IMR-90 (cell line): ENCODE data around the gene MIER1. TPM values are rescaled to one million over a fixed set of nuclear protein-coding genes. Genes with fewer than 3 reads are reported as not detected.

ENCODE experiments used
- ATAC-seq: fragments of 200-7000 bp; cut with Tn5 transposase; 2 replicates; pipeline ENCODE4 v1.9.1; 2020; ENCODE audit warnings: low read depth, mild to moderate bottlenecking, moderate library complexity
- BruUV-seq: library from RNA; stranded (reverse); fragments of 400-500 nt; replicated peaks from 2 replicates; lab custom pipeline; 2021; lab: Mats Ljungman, UMichigan
- CTCF ChIA-PET: fragments of 300-600 bp; formaldehyde crosslinking; extraction: SDS; loops from one replicate; lab custom pipeline; 2021; ENCODE audit warnings: antibody characterized with exemption; lab: Yijun Ruan, JAX
- POLR2A ChIA-PET: fragments of 300-600 bp; sonication (Branson Sonifier 250); formaldehyde crosslinking; loops from one replicate; lab custom pipeline; 2022; ENCODE audit warnings: antibody characterized with exemption; ENCODE audit not compliant: unreplicated experiment; lab: Charles Lee
- DNase-seq: peaks from one replicate; pipeline ENCODE4 v3.0.0; 2013
- H2AFZ ChIP-seq: replicated peaks from 2 replicates; pipeline ENCODE3; 2013; ENCODE audit warnings: low read length, mild to moderate bottlenecking; ENCODE audit not compliant: poor library complexity
- H2AK5ac ChIP-seq: 2 replicates; pipeline ENCODE4 v1.6.1; 2013; ENCODE audit warnings: low read depth, low read length, inconsistent platforms
- H2AK9ac ChIP-seq: replicated peaks from 2 replicates; pipeline ENCODE3; 2013; ENCODE audit warnings: mild to moderate bottlenecking, low read depth, low read length, moderate library complexity; ENCODE audit not compliant: poor library complexity
- H2BK120ac ChIP-seq: 2 replicates; pipeline ENCODE4 v1.6.1; 2013; ENCODE audit warnings: low read depth, low read length, inconsistent platforms
- H2BK15ac ChIP-seq: 3 replicates; pipeline ENCODE4 v1.6.1; 2013; ENCODE audit warnings: low read depth, low read length, inconsistent platforms
- H2BK20ac ChIP-seq: 2 replicates; pipeline ENCODE4 v1.6.1; 2013; ENCODE audit warnings: low read depth, mild to moderate bottlenecking, inconsistent platforms, low read length, moderate library complexity
- H2BK5ac ChIP-seq: 2 replicates; pipeline ENCODE4 v1.6.1; 2013; ENCODE audit warnings: mild to moderate bottlenecking, low read depth, low read length, inconsistent platforms; ENCODE audit not compliant: poor library complexity, severe bottlenecking
- H3K14ac ChIP-seq: replicated peaks from 2 replicates; pipeline ENCODE4 v1.6.1; 2013; ENCODE audit warnings: low read depth, low read length, inconsistent platforms
- H3K18ac ChIP-seq: 2 replicates; pipeline ENCODE4 v1.6.1; 2013; ENCODE audit warnings: low read depth, low read length, control low read depth
- H3K23ac ChIP-seq: 2 replicates; pipeline ENCODE4 v1.6.1; 2013; ENCODE audit warnings: low read depth, low read length, inconsistent platforms
- H3K27ac ChIP-seq: 2 replicates; pipeline ENCODE4 v1.5.1; 2013; ENCODE audit warnings: mild to moderate bottlenecking, control low read depth, low read length; ENCODE audit not compliant: insufficient read depth
- H3K27me3 ChIP-seq: 2 replicates; pipeline ENCODE4 v1.6.1; 2013; ENCODE audit warnings: low read length; ENCODE audit not compliant: control insufficient read depth, insufficient read depth
- H3K36me3 ChIP-seq: 2 replicates; pipeline ENCODE4 v1.6.1; 2013; ENCODE audit warnings: low read length, mixed read lengths; ENCODE audit not compliant: control insufficient read depth, insufficient read depth
- H3K4ac ChIP-seq: 2 replicates; pipeline ENCODE4 v1.6.1; 2013; ENCODE audit warnings: low read depth, low read length, inconsistent platforms
- H3K4me1 ChIP-seq: 2 replicates; pipeline ENCODE4 v1.6.1; 2013; ENCODE audit warnings: low read length, mixed read lengths; ENCODE audit not compliant: control insufficient read depth, insufficient read depth
- H3K4me2 ChIP-seq: 2 replicates; pipeline ENCODE4 v1.6.1; 2013; ENCODE audit warnings: low read depth, mild to moderate bottlenecking, control low read depth, low read length, moderate library complexity
- H3K4me3 ChIP-seq: 2 replicates; pipeline ENCODE4 v1.5.1; 2013; ENCODE audit warnings: low read depth, mild to moderate bottlenecking, control low read depth, low read length, moderate library complexity; ENCODE audit not compliant: insufficient read depth
- H3K56ac ChIP-seq: 2 replicates; pipeline ENCODE4 v1.6.1; 2013; ENCODE audit warnings: low read length, inconsistent platforms; ENCODE audit not compliant: insufficient read depth; ENCODE audit errors: extremely low read depth
- H3K79me1 ChIP-seq, 2 experiments: 2 replicates each; pipeline ENCODE4 v1.6.1; 2013; ENCODE audit warnings: low read length in 2 of 2, inconsistent platforms in 1 of 2, low read depth in 1 of 2
- H3K9ac ChIP-seq: 2 replicates; pipeline ENCODE4 v1.6.1; 2013; ENCODE audit warnings: low read depth, low read length, control low read depth
- H3K9me1 ChIP-seq: 2 replicates; pipeline ENCODE4 v1.6.1; 2013; ENCODE audit warnings: low read length, inconsistent platforms; ENCODE audit not compliant: insufficient read depth
- H3K9me3 ChIP-seq: 2 replicates; pipeline ENCODE4 v1.6.1; 2013; ENCODE audit warnings: low read length; ENCODE audit not compliant: control insufficient read depth, insufficient read depth
- H4K20me1 ChIP-seq: 2 replicates; pipeline ENCODE4 v1.6.1; 2013; ENCODE audit warnings: low read length, inconsistent platforms; ENCODE audit not compliant: insufficient read depth
- H4K5ac ChIP-seq: 2 replicates; pipeline ENCODE4 v1.6.1; 2013; ENCODE audit warnings: mild to moderate bottlenecking, low read depth, low read length, control low read depth
- H4K8ac ChIP-seq, 2 experiments: 2 replicates each; pipeline ENCODE4 v1.6.1; 2013; ENCODE audit warnings: low read depth in 2 of 2, low read length in 2 of 2, control low read depth in 1 of 2, inconsistent platforms in 1 of 2
- H4K91ac ChIP-seq: 2 replicates; pipeline ENCODE4 v1.6.1; 2013; ENCODE audit warnings: low read depth, low read length, inconsistent platforms; ENCODE audit not compliant: insufficient read depth
- BHLHE40 ChIP-seq: fragments of 150-350 bp; IDR thresholded peaks from 2 replicates; pipeline ENCODE4 v1.6.1; 2016; ENCODE audit warnings: mild to moderate bottlenecking, low read depth, low read length
- MAZ ChIP-seq: IDR thresholded peaks from 2 replicates; pipeline ENCODE4 v1.6.1; 2012; ENCODE audit warnings: low read depth, mild to moderate bottlenecking, low read length, improper control_type of control experiment, moderate library complexity, borderline replicate concordance
- MXI1 ChIP-seq: IDR thresholded peaks from 2 replicates; pipeline ENCODE4 v1.6.1; 2012; ENCODE audit warnings: low read depth, mild to moderate bottlenecking, low read length, moderate library complexity, borderline replicate concordance
- NFE2L2 ChIP-seq: fragments of 150-350 bp; IDR thresholded peaks from 2 replicates; pipeline ENCODE4 v1.6.1; 2016; ENCODE audit warnings: low read depth, mild to moderate bottlenecking, low read length
- WGBS, 2 experiments: methylation state at CpG; one replicate each; pipeline versions ENCODE4 v1.1.5 to v1.1.7; 2013; ENCODE audit warnings: missing lambda C conversion rate in 2 of 2; ENCODE audit not compliant: insufficient read length in 1 of 2; ENCODE audit errors: extremely low coverage in 2 of 2; 5-methylcytosine and 5-hydroxymethylcytosine counted together
- dilution Hi-C: fragments of 300-500 bp; cut with HindIII; formaldehyde crosslinking; loops from one replicate; pipeline ENCODE4 v1.14.3; 2018; ENCODE audit warnings: low sequenced_read_pairs; ENCODE audit not compliant: unreplicated experiment
- in situ Hi-C: fragments of 300-500 bp; cut with MboI; formaldehyde crosslinking; loops from 3 replicates; pipeline ENCODE4 v1.14.3; 2019; ENCODE audit warnings: low sequenced_read_pairs, inconsistent platforms, mixed read lengths
- intact Hi-C: fragments of 100-400 bp; cut with micrococcal nuclease; formaldehyde crosslinking; loops from 2 replicates; pipeline ENCODE4 v1.10.0; 2022
- polyA plus RNA-seq, 3 experiments: library from polyadenylated mRNA; depleted of rRNA; stranded (reverse); fragments of >200 nt; gene quantifications; 2 replicates each; pipeline ENCODE4 v1.2.3, GENCODE V29; 2012; ENCODE audit warnings: low replicate concordance in 1 of 3
- total RNA-seq: library from RNA; depleted of rRNA; stranded (reverse); fragments of >200 nt; gene quantifications from 2 replicates; pipeline ENCODE4 v1.2.3, GENCODE V29; 2012
- TF ChIP-seq, protein P1 (sequence below): fragments of 150-350 bp; IDR thresholded peaks from 2 replicates; pipeline ENCODE4 v1.6.1; 2016; ENCODE audit warnings: low read depth, mild to moderate bottlenecking, low read length, moderate library complexity, borderline replicate concordance

MIER1 gene
- total and polyA plus RNA-seq, 2 of the 4 experiments (the other 2 are of a cell fraction) = 5.0 to 11.5 TPM

DNA sequence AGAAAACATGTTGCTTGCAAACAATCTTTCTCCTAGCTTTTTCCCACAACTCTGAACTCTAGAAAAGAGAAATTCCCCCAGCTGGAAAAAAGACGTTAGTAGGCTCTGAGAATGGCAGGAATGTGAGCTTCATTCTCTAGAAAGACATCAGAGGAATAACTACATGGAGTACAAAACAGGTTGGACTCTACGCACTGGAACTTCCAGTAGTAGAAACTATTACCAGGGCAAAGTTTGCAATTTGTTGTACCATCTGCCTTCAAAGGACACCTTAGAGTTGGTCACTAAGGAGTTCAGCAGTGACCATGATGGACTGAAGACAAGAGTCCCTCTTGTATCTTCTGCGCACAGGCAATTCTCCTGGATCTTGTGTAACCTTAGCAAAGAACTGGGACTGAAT lies 68.3 kb downstream of the MIER1 start:
- Histone ChIP-seq H3K36me3 (peaks cover 18% of the 10 kb centered on the region), H3K27ac (no peak overlapping the region), H4K91ac (no peak overlapping the region), H2BK5ac (no peak overlapping the region), H3K9me3 (no peaks in the 10 kb centered on the region), H3K9me1 (0 out of 2 replicates have a peak, but pooled peaks cover 2% of the 10 kb centered on the region), H2AK9ac (no peak overlapping the region), H3K4me2 (no peak overlapping the region), H3K79me1 (no peaks in the 10 kb centered on the region), H3K18ac (no peak overlapping the region), H2AFZ (no peak overlapping the region), H2BK120ac (no peak overlapping the region), H4K5ac (no peak overlapping the region), H2AK5ac (no peak overlapping the region), H3K14ac (no peak overlapping the region), H3K23ac (no peak overlapping the region), H2BK20ac (no peak overlapping the region), H3K27me3 (no peaks in the 10 kb centered on the region), H3K9ac (no peak overlapping the region), H3K4me3 (no peak overlapping the region), H3K4ac (no peak overlapping the region), H3K4me1 (no peaks in the 10 kb centered on the region), H4K8ac (no peak overlapping the region), H4K20me1 (no peaks in the 10 kb centered on the region), H2BK15ac (no peak overlapping the region), H3K56ac (no peak overlapping the region)
- no TSS peak for BruUV-seq
- ATAC-seq = no peak
- WGBS, 2 experiments = no CpG with 5 or more reads among the region's 3 CpGs
- intact Hi-C loops (no loop called here), dilution Hi-C loops (no loop called here), in situ Hi-C loops (no loop called here)
- POLR2A ChIA-PET = no interaction called here
- DNase-seq = no peak
- CTCF ChIA-PET = interaction anchor here (2.7 kb wide), 1 partner anchor 156 kb away, joined by 11 read pairs; no protein-coding TSS in a partner anchor
- no peak for TF ChIP-seq BHLHE40
- no peak for TF ChIP-seq NFE2L2
- TF ChIP-seq MAZ = no peak
- TF ChIP-seq, protein P1, sequence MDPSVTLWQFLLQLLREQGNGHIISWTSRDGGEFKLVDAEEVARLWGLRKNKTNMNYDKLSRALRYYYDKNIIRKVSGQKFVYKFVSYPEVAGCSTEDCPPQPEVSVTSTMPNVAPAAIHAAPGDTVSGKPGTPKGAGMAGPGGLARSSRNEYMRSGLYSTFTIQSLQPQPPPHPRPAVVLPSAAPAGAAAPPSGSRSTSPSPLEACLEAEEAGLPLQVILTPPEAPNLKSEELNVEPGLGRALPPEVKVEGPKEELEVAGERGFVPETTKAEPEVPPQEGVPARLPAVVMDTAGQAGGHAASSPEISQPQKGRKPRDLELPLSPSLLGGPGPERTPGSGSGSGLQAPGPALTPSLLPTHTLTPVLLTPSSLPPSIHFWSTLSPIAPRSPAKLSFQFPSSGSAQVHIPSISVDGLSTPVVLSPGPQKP = no peak
- TF ChIP-seq MXI1 = no peak
